ENCODE data around the gene FAT1.

DNA sequence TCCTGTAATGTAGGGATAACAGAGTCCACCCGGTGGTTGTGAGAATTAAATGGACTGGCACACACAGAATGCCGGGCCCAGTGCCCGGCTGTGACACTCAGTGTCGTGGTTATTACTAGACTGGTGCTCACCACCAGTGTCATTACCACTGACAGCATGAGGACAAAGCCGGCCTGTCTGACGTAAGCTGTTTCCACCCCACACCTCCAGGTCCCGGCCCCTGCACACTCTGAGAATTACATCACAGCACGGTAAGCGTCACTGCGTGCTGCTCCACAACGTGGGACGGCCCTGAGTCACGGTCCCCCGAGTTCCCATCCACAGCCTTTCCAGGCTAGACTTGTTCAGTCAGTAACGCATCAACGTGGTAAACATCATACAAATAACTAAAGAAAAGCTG, 22.9 kb downstream of the FAT1 start:
- no peak for TF ChIP-seq CTCF (IDR thresholded peaks at IDR 0.05; ENCODE audit: low read length)
- TF ChIP-seq EZH2 (optimal IDR thresholded peaks at IDR 0.05; ENCODE audit: low read depth, low read length), result no peak
